WERI-Rb-1 (cell line): ENCODE measurements around the gene DIDO1.
"Not testable (repeated sequence)": the region's sequence is repeated elsewhere in the genome, so short reads cannot be mapped to it uniquely, and the experiment has no call there.

Experiments used
- DNase-seq: peaks from one replicate; pipeline ENCODE4 v3.0.0-alpha.2; 2020
- H3K27ac ChIP-seq: fragments of 250-450 bp; sonication (Bioruptor Pico); 2 replicates; pipeline ENCODE4 v1.5.1; 2020; ENCODE audit warnings: mild to moderate bottlenecking, moderate library complexity
- H3K27me3 ChIP-seq: fragments of 250-450 bp; sonication (Bioruptor Pico); 2 replicates; pipeline ENCODE4 v1.5.1; 2021; ENCODE audit warnings: mild to moderate bottlenecking, low read depth, moderate library complexity; ENCODE audit not compliant: insufficient read depth, severe bottlenecking
- H3K36me3 ChIP-seq: fragments of 250-450 bp; sonication (Bioruptor Pico); 2 replicates; pipeline ENCODE4 v1.5.1; 2020; ENCODE audit warnings: mild to moderate bottlenecking, moderate library complexity
- H3K4me3 ChIP-seq: 2 replicates; pipeline ENCODE4 v1.5.1; 2011; ENCODE audit warnings: low read depth, mild to moderate bottlenecking, control low read depth, low read length
- H3K9me3 ChIP-seq: fragments of 250-450 bp; sonication (Bioruptor Pico); 2 replicates; pipeline ENCODE4 v1.5.1; 2021; ENCODE audit warnings: mild to moderate bottlenecking, moderate library complexity; ENCODE audit not compliant: severe bottlenecking
- CTCF ChIP-seq: IDR thresholded peaks from 2 replicates; pipeline ENCODE4 v1.5.1; 2011; ENCODE audit warnings: low read depth, mild to moderate bottlenecking, control low read depth, inconsistent platforms, low read length

The DIDO1 gene

GRCh38 chr20:62874964-62875344 lies 51.4 kb downstream of the DIDO1 start:
- peaks cover 5% of the 10 kb centered on the region for H3K9me3 ChIP-seq
- H3K27ac ChIP-seq, result peak overlapping the region; percentile 75; the same call in 1 of the 2 replicates
- no peak overlapping the region for H3K4me3 ChIP-seq
- no peak for TF ChIP-seq CTCF
- no peak for DNase-seq
- peaks cover 4% of the 10 kb centered on the region for H3K36me3 ChIP-seq
- H3K27me3 ChIP-seq, result no peaks in the 10 kb centered on the region

GRCh38 chr20:62873681-62874031 lies 52.6 kb downstream of the DIDO1 start:
- H3K9me3 ChIP-seq, result peaks cover 11% of the 10 kb centered on the region
- peak overlapping the region; percentile 75 for H3K27ac ChIP-seq
- H3K27me3 ChIP-seq, H3K36me3 ChIP-seq: not testable (repeated sequence)
- TF ChIP-seq CTCF, result peak; percentile 60; the same call in 1 of the 2 replicates
- peak; percentile 84 for DNase-seq
- H3K4me3 ChIP-seq, result peak overlapping the region; percentile 25

GRCh38 chr20:62873280-62873679 lies 53.0 kb downstream of the DIDO1 start:
- Histone ChIP-seq H3K4me3 (no peak overlapping the region), H3K9me3 (peaks cover 11% of the 10 kb centered on the region), H3K27ac (no peak overlapping the region; the same call in 1 of the 2 replicates), H3K27me3 (no peaks in the 10 kb centered on the region), H3K36me3 (no peaks in the 10 kb centered on the region; the same call in 1 of the 2 replicates)
- no peak for TF ChIP-seq CTCF
- DNase-seq, result no peak

- H3K9me3 ChIP-seq, result peaks cover 11% of the 10 kb centered on the region
- no peak overlapping the region for H3K27ac ChIP-seq
- TF ChIP-seq CTCF, result no peak
- DNase-seq, result no peak
- no peaks in the 10 kb centered on the region for H3K36me3 ChIP-seq
- H3K27me3 ChIP-seq, result no peaks in the 10 kb centered on the region
- no peak overlapping the region for H3K4me3 ChIP-seq
Observed at GRCh38 chr20:62872862-62873261, 53.4 kb downstream of the DIDO1 start.

GRCh38 chr20:62872184-62872847 lies 54.0 kb downstream of the DIDO1 start:
- H3K4me3 ChIP-seq, result no peak overlapping the region
- H3K27me3 ChIP-seq, result no peaks in the 10 kb centered on the region
- H3K27ac ChIP-seq, result no peak overlapping the region
- H3K9me3 ChIP-seq, result peaks cover 11% of the 10 kb centered on the region
- no peak for TF ChIP-seq CTCF
- DNase-seq, result no peak
- no peaks in the 10 kb centered on the region for H3K36me3 ChIP-seq

- H3K36me3 ChIP-seq, result peaks cover 2% of the 10 kb centered on the region; the same call in 1 of the 2 replicates
- peaks cover 6% of the 10 kb centered on the region for H3K9me3 ChIP-seq
- no peaks in the 10 kb centered on the region for H3K27me3 ChIP-seq
- no peak for TF ChIP-seq CTCF
- no peak overlapping the region for H3K4me3 ChIP-seq
- no peak overlapping the region for H3K27ac ChIP-seq
- no peak for DNase-seq
Observed at GRCh38 chr20:62864207-62864606, 62.1 kb downstream of the DIDO1 start.
